Activated CD8-positive, alpha-beta memory T cell treated with anti-CD3 and anti-CD28 coated beads for 1 hour (primary cell): ENCODE data around the gene BTBD7.

ENCODE experiments used
- DNase-seq, 2 donors: peaks; one replicate each; pipeline ENCODE4 v3.0.0-alpha.2; 2020; ENCODE audit warnings: low read depth in 1 of 2; ENCODE audit errors: extremely low read depth in 1 of 2

Gene BTBD7

DNA sequence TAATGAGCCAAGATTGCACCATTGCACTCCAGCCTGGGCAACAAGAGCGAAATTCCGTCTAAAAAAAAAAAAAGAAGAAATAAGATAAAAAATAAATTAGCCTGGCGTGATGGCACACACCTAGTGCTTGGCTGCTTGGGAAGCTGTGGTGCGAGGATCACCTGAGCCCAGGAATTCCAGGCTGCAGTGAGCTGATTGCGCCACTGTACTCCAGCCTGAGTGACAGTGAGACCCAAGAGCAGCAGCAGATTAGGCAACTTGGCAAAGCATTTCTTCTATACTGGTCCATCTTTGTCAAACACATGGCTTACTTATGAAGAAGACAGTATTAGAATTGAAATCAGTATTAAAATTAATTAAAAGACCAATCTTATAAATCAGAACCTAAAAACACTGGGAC is 132.3 kb downstream of the BTBD7 start:
- no peak for DNase-seq

DNA sequence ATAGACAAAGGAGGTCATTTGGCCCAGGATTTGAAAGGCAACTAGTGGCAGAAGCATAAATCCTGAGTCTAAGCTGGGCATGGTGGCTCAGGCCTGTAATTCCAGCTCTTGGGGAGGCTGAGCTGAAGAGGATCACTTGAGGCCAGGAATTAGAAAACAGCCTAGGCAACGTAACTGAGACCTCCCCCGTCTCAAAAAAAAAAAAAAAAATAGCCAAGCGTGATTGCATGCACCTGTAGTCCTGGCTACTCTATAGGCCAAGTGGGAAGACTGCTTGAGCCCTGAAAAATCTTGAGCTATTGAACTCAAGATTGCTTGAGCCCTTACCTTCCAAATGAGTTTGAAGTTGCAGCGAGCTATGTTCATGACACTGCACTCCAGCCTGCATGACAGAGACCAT is 133.8 kb downstream of the BTBD7 start:
- no peak for DNase-seq

DNA sequence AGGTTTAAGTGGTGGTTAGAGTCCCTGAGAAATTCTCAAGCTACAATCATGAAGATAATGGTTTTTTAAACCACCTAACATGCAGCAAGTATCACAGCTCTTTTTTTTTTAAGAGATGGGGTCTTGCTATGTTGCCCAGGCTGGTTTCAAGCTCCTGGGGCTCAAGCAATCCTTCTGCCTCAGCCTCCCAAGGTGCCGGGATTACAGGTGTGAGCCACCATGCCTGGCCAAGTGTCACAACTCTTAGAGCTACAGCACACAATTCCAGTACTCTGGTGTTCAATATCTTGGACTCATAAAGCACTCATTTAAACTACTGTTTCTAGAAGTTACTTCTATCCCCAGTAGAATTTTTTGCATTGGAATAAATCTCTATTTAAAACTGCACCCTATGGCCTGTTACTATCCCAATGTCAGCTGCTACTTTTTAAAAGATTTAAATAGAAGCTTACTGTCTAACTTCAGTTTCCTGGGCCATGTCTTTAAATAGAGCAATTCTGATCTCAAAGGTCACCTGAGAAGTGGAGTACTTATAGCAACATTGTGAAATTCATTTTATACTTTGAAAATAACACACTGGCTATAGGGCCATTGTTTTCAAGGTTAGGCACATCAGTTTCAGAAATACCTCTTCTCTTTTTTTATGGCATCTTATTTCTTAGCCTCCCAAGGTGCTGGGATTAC is 137.4 kb downstream of the BTBD7 start:
- DNase-seq, result no peak
